ENCODE data around the gene C6orf163.
"Not testable (repeated sequence)": the region's sequence is repeated elsewhere in the genome, so short reads cannot be mapped to it uniquely, and the experiment has no call there.

The C6orf163 gene

DNA sequence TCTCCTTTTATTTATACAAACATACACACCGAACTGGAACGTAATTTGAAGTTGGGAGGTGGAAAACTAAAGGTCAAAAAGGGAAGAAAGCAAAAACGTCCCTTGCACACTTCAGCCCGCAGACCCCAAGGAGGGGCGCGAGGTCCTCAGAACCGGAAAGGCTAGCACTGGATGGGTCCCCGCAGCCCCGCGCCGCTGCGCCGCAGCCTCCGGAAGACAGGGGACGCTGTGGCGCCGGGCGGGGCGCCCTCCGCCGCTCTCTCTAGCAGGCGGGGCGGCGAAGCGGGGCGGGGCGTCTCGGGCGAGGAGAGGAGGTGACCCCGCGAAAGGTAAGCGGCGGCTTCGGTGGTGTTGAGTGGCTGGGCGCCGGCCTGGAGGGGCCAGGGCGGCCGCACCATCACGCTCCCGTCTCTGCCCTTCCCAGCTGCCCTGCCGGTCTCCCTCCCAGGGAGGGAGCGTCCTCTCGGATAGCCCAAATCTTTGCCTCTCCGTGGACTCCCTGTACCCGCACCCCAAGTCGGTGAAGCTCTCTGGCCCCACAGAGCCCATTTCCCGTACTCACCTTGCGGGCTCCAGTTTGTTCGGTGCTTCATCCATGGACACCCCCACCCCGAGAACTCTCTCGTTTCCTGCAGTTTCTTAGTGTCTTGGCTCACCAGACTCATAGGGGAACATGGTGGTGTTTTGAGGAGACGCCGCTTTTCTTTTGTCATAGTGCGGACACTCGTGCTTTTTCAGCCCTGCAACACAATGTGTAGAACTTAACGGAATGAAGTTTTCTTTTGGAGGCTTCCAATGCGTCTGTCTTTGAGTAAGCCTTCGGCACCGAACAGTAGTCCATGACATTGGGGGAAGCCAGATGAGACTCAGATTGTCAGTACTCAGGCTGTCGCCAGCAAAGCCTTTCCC, 22.1 kb upstream of the C6orf163 start, which contains the start of gene SMIM8:
TSS of gene SMIM8 (plus strand) at position 285 of the 909 bp plus-strand sequence. CDS start 14,444 bp downstream, outside the sequence.
- TF ChIP-seq, protein P1, sequence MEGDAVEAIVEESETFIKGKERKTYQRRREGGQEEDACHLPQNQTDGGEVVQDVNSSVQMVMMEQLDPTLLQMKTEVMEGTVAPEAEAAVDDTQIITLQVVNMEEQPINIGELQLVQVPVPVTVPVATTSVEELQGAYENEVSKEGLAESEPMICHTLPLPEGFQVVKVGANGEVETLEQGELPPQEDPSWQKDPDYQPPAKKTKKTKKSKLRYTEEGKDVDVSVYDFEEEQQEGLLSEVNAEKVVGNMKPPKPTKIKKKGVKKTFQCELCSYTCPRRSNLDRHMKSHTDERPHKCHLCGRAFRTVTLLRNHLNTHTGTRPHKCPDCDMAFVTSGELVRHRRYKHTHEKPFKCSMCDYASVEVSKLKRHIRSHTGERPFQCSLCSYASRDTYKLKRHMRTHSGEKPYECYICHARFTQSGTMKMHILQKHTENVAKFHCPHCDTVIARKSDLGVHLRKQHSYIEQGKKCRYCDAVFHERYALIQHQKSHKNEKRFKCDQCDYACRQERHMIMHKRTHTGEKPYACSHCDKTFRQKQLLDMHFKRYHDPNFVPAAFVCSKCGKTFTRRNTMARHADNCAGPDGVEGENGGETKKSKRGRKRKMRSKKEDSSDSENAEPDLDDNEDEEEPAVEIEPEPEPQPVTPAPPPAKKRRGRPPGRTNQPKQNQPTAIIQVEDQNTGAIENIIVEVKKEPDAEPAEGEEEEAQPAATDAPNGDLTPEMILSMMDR (IDR thresholded peaks at IDR 0.05; ENCODE audit: insufficient read depth, low read depth, low read length, missing control alignments) = peak; percentile 97
- DNase-seq (ENCODE audit: low read depth) = peak; percentile 91
- H3K4me3 ChIP-seq (ENCODE audit: low read depth, low read length) = peak within 1 kb of the TSS; percentile 99

DNA sequence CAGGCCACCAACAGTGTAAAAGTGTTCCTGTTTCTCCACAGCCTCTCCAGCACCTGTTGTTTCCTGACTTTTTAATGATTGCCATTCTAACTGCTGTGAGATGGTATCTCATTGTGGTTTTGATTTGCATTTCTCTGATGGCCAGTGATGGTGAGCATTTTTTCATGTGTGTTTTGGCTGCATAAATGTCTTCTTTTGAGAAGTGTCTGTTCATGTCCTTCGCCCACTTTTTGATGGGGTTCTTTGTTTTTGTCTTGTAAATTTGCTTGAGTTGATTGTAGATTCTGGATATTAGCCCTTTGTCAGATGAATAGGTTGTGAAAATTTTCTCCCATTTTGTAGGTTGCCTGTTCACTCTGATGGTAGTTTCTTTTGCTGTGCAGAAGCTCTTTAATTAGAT, 20.7 kb upstream of the C6orf163 start:
- DNase-seq (ENCODE audit: low read depth); H3K4me3 ChIP-seq (ENCODE audit: low read depth, low read length): not testable (repeated sequence)

GRCh38 chr6:87330961-87331360, 13.7 kb upstream of the C6orf163 start:
- no peak for DNase-seq (ENCODE audit: low read depth)
- TF ChIP-seq, protein P1 (IDR thresholded peaks at IDR 0.05; ENCODE audit: insufficient read depth, low read depth, low read length, missing control alignments) = no peak
- no peak overlapping the region for H3K4me3 ChIP-seq (ENCODE audit: low read depth, low read length)

- H3K4me3 ChIP-seq (ENCODE audit: low read depth, low read length) = no peak overlapping the region
- DNase-seq (ENCODE audit: low read depth) = no peak
Observed at GRCh38 chr6:87333033-87333432, 11.6 kb upstream of the C6orf163 start.

GRCh38 chr6:87333591-87334181, 10.9 kb upstream of the C6orf163 start:
- TF ChIP-seq, protein P1 (IDR thresholded peaks at IDR 0.05; ENCODE audit: insufficient read depth, low read depth, low read length, missing control alignments) = no peak
- no peak overlapping the region for H3K4me3 ChIP-seq (ENCODE audit: low read depth, low read length)
- DNase-seq (ENCODE audit: low read depth) = no peak

More at GRCh38 chr6:87333033-87333432, 11.6 kb upstream of the C6orf163 start:
- TF ChIP-seq, protein P1 (IDR thresholded peaks at IDR 0.05; ENCODE audit: insufficient read depth, low read depth, low read length, missing control alignments) = no peak

DNA sequence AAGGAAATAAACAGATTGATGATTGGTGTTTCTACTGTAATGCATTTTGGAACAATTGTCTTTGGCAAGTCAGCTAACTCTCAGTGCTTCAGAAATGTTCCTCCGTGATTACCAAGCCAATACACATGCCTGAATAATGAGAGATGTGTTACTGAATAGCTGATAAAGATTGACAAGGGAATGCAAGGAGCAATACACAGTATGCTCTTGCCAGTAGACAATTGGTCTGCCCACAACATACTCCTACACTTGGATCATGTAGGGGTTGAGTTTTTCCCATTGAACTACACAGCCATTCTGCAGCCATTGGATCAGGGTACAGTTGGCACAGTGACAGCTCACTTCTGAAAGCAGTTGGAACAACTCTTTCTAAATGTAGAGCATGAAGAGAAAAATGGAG, 9.9 kb upstream of the C6orf163 start:
- H3K4me3 ChIP-seq (ENCODE audit: low read depth, low read length) = no peak overlapping the region
- TF ChIP-seq, protein P1 (IDR thresholded peaks at IDR 0.05; ENCODE audit: insufficient read depth, low read depth, low read length, missing control alignments) = no peak
- no peak for DNase-seq (ENCODE audit: low read depth)

DNA sequence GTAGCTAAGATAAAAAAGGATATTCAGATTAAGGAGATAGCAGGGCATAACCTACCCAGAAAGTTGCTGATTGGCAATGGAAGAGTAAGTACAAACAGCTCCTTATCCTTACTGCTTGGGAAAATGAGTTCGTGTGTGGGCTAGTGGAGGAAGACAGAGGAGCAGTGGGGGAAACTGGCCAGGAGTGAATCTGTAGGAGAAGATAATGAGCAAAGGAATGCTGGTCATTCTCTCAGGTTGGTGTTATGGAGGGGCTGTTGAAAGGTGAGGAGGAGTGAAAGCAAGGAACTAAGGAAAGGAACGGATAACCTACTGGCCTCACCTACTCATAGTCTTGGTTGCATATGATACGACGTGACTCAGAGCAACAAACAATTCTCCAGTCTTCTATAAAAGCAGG, 8.2 kb upstream of the C6orf163 start:
- H3K4me3 ChIP-seq (ENCODE audit: low read depth, low read length) = no peak overlapping the region

More for the DNA sequence above, 8.2 kb upstream of the C6orf163 start:
- DNase-seq (ENCODE audit: low read depth) = no peak
- TF ChIP-seq, protein P1 (IDR thresholded peaks at IDR 0.05; ENCODE audit: insufficient read depth, low read depth, low read length, missing control alignments) = no peak
